Fibroblast of lung (primary cell): ENCODE data around the gene COX10. TPM values are rescaled to one million over a fixed set of nuclear protein-coding genes. Genes with fewer than 3 reads are reported as not detected.

Source experiments
- DNase-seq, 2 donors: peaks; one replicate each; pipeline versions ENCODE4 v3.0.0 to v3.0.0-alpha.2; 2010; ENCODE audit warnings: low read depth in 2 of 2
- H2AFZ ChIP-seq: 2 replicates; pipeline ENCODE4 v1.5.1; 2012; ENCODE audit warnings: low read length, control low read depth, inconsistent platforms
- H3K27ac ChIP-seq: 2 replicates; pipeline ENCODE4 v1.5.1; 2011; ENCODE audit warnings: low read length, control low read depth; ENCODE audit not compliant: insufficient read depth
- H3K27me3 ChIP-seq: 2 replicates; pipeline ENCODE4 v1.5.1; 2011; ENCODE audit warnings: mild to moderate bottlenecking, low read length; ENCODE audit not compliant: control insufficient read depth, insufficient read depth
- H3K36me3 ChIP-seq: 2 replicates; pipeline ENCODE4 v1.5.1; 2011; ENCODE audit warnings: low read length; ENCODE audit not compliant: control insufficient read depth, insufficient read depth
- H3K4me1 ChIP-seq: 2 replicates; pipeline ENCODE4 v1.5.1; 2011; ENCODE audit warnings: low read length; ENCODE audit not compliant: control insufficient read depth, insufficient read depth; ENCODE audit errors: extremely low read depth
- H3K4me2 ChIP-seq: 2 replicates; pipeline ENCODE4 v1.5.1; 2011; ENCODE audit warnings: low read length, control low read depth; ENCODE audit not compliant: insufficient read depth; ENCODE audit errors: extremely low read depth
- H3K4me3 ChIP-seq, 4 experiments: fragments of 200-600 bp in 1 of 4; sonication (generic) in 1 of 4; replicated peaks in 1 of 4; 2 replicates each; pipeline ENCODE4 v1.5.1; 2011 to 2016; ENCODE audit warnings: low read length in 4 of 4, low read depth in 3 of 4, mild to moderate bottlenecking in 3 of 4, control low read depth in 2 of 4, inconsistent platforms in 1 of 4, mixed read lengths in 1 of 4; ENCODE audit not compliant: insufficient read depth in 1 of 4; ENCODE audit errors: control extremely low read depth in 1 of 4
- H3K79me2 ChIP-seq: 2 replicates; pipeline ENCODE4 v1.5.1; 2012; ENCODE audit warnings: mild to moderate bottlenecking, low read length, inconsistent platforms; ENCODE audit not compliant: control insufficient read depth, insufficient read depth
- H3K9ac ChIP-seq: 2 replicates; pipeline ENCODE4 v1.5.1; 2011; ENCODE audit warnings: mild to moderate bottlenecking, low read length, control low read depth; ENCODE audit not compliant: insufficient read depth
- H3K9me3 ChIP-seq: 2 replicates; pipeline ENCODE4 v1.5.1; 2012; ENCODE audit warnings: low read depth, low read length; ENCODE audit not compliant: control insufficient read depth, insufficient read depth
- H4K20me1 ChIP-seq: 2 replicates; pipeline ENCODE4 v1.5.1; 2011; ENCODE audit warnings: low read length; ENCODE audit not compliant: control insufficient read depth, insufficient read depth; ENCODE audit errors: extremely low read depth
- CTCF ChIP-seq, 2 donors: IDR thresholded peaks in 1 of 2; conservative IDR thresholded peaks in 1 of 2; 1 replicate in 1 of 2; 2 replicates in 1 of 2; pipeline ENCODE4 v1.5.1; 2011 to 2012; ENCODE audit warnings: low read length in 2 of 2, control low read depth in 1 of 2, inconsistent platforms in 1 of 2, low read depth in 1 of 2, mild to moderate bottlenecking in 1 of 2
- EZH2 ChIP-seq: IDR thresholded peaks from 2 replicates; pipeline ENCODE4 v1.5.1; 2012; ENCODE audit warnings: low read length, control low read depth, mild to moderate bottlenecking; ENCODE audit errors: missing control alignments
- polyA plus RNA-seq, 2 donors: library from polyadenylated mRNA; depleted of rRNA in 1 of 2; stranded (reverse) in 1 of 2; unstranded in 1 of 2; fragments of >200 nt; gene quantifications; 2 replicates each; pipeline ENCODE4 v1.2.1, GENCODE V29; 2011 to 2012; ENCODE audit warnings: missing spikeins in 1 of 2
- total RNA-seq: library from RNA; depleted of rRNA; stranded (reverse); fragments of >200 nt; gene quantifications from 2 replicates; pipeline ENCODE4 v1.2.1, GENCODE V29; 2014

COX10 gene
- total and polyA plus RNA-seq, 2 donors (not counting 1 experiment from before 2014, with no cell fraction given): 10.6 to 12.5 TPM

DNA sequence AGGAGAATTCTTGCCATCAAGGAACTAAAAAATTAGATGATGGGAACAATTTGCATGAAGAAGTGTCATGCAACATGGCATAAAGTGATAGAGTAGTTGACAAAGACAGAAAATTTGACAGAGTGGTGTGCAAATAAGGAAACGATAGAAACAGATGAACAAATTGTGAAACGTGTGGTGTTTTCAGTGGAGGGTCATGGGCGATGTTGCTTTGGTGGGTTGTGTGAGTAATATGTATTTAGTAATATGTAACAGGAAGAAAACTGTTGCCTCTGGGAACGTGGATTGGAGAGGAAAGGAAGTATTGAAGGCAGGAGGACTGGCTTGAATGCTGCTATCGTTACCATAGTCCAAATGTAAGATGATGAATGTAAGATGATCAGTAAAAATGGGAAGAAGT lies 3.6 kb downstream of the COX10 start:
- Histone ChIP-seq H3K9ac (no peak overlapping the region), H2AFZ (no peak overlapping the region), H3K27ac (no peak overlapping the region), H3K36me3 (no peaks in the 10 kb centered on the region), H3K4me1 (peaks cover 3% of the 10 kb centered on the region), H3K9me3 (no peaks in the 10 kb centered on the region), H3K4me3 (no peak overlapping the region), H3K4me2 (no peak overlapping the region), H4K20me1 (no peaks in the 10 kb centered on the region), H3K79me2 (peaks cover 35% of the 10 kb centered on the region), H3K27me3 (no peaks in the 10 kb centered on the region)
- DNase-seq: no peak
- TF ChIP-seq CTCF (conservative IDR thresholded peaks at IDR 0.05 in 1 of 2, IDR thresholded peaks at IDR 0.05 in 1 of 2; ENCODE audit: low read depth in 1 of 2, low read length in 2 of 2) (no peak), EZH2 (no peak)

DNA sequence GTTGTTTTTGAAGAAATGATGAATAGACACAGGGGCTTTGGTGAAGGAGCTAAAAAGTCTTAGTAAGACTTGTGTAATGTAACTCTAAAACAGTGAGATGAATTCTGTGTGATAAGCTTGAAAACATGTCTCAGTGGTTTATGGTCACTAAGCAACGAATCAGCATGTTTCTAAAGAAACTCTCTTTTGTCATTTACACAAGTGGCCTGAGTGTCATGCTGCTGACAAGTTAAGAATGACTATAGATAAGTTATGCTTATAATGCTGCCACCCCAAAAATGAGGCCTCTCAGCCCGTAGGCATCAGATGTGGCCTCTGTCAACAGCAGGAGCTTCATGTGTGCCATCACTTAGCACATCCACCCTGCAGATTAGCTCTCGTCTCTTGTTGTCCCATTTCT lies 8.7 kb downstream of the COX10 start:
- Histone ChIP-seq H3K36me3 (no peaks in the 10 kb centered on the region), H3K27ac (no peak overlapping the region), H2AFZ (no peak overlapping the region), H3K4me3 (no peak overlapping the region), H3K9ac (no peak overlapping the region), H3K4me2 (no peak overlapping the region), H4K20me1 (no peaks in the 10 kb centered on the region), H3K27me3 (no peaks in the 10 kb centered on the region), H3K4me1 (no peaks in the 10 kb centered on the region), H3K9me3 (no peaks in the 10 kb centered on the region), H3K79me2 (peaks cover 4% of the 10 kb centered on the region)
- TF ChIP-seq EZH2: no peak
- no peak for TF ChIP-seq CTCF (conservative IDR thresholded peaks at IDR 0.05 in 1 of 2, IDR thresholded peaks at IDR 0.05 in 1 of 2; ENCODE audit: low read depth in 1 of 2, low read length in 2 of 2)
- DNase-seq: no peak

GRCh38 chr17:14080847-14081251 lies 11.5 kb downstream of the COX10 start:
- Histone ChIP-seq H3K79me2 (no peaks in the 10 kb centered on the region), H2AFZ (no peak overlapping the region), H3K4me2 (no peak overlapping the region), H3K4me1 (no peaks in the 10 kb centered on the region), H3K27ac (no peak overlapping the region), H4K20me1 (no peaks in the 10 kb centered on the region), H3K4me3 (no peak overlapping the region), H3K36me3 (no peaks in the 10 kb centered on the region), H3K9ac (no peak overlapping the region), H3K9me3 (no peaks in the 10 kb centered on the region), H3K27me3 (no peaks in the 10 kb centered on the region)
- DNase-seq: peak in 1 of 2 donors; percentile 22
- TF ChIP-seq CTCF (conservative IDR thresholded peaks at IDR 0.05 in 1 of 2, IDR thresholded peaks at IDR 0.05 in 1 of 2; ENCODE audit: low read depth in 1 of 2, low read length in 2 of 2): no peak
- TF ChIP-seq EZH2: no peak
